ENCODE measurements around the gene MAP2K3. TPM values are rescaled to one million over a fixed set of nuclear protein-coding genes. Genes with fewer than 3 reads are reported as not detected.

Gene MAP2K3
- total and polyA plus RNA-seq, 11 donors: 29.4 to 170 (median 54.4) TPM

DNA sequence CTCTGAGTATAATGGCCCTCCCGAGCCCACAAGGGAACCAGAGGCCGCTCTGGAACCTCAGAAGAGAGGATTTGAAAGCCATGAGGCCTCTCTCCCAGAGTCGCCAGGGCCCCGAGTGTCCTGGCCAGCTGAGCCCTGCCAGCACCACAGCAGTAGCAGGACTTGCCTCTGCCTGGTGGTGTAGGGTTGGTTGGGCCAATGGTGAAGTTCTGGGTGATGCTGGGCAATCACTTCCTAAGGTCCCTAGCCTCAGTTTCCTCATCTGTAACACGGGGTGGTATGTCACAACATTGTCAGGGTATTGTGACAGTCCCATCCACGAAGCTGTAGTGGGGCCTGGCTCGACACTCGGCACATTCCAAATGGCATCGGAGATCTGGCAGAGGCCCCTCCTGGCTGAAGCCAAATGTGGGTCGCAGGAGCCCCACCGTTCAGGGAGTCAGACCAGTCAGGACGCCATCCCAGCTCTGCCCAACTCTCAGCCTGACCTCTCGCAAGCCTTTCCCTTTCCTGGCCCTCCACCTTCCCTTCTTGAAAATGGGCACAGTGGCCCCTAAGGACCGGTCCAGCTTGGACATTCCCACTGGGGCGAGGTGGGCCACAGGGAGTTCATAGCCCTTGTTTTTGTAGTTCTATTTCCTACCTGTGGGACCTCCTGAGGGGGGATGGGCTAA lies 33.0 kb upstream of the MAP2K3 start:
- H3K27ac ChIP-seq: peak overlapping the region in 8 of 12 donors; percentile 2 to 81 (median 31)
- TF ChIP-seq POLR2A (IDR thresholded peaks at IDR 0.05): no peak
- TF ChIP-seq, protein P1, sequence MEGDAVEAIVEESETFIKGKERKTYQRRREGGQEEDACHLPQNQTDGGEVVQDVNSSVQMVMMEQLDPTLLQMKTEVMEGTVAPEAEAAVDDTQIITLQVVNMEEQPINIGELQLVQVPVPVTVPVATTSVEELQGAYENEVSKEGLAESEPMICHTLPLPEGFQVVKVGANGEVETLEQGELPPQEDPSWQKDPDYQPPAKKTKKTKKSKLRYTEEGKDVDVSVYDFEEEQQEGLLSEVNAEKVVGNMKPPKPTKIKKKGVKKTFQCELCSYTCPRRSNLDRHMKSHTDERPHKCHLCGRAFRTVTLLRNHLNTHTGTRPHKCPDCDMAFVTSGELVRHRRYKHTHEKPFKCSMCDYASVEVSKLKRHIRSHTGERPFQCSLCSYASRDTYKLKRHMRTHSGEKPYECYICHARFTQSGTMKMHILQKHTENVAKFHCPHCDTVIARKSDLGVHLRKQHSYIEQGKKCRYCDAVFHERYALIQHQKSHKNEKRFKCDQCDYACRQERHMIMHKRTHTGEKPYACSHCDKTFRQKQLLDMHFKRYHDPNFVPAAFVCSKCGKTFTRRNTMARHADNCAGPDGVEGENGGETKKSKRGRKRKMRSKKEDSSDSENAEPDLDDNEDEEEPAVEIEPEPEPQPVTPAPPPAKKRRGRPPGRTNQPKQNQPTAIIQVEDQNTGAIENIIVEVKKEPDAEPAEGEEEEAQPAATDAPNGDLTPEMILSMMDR (IDR thresholded peaks at IDR 0.05): no peak
- H3K36me3 ChIP-seq: peaks cover 0 to 2% (median 0%) of the 10 kb centered on the region in 9 donors
- H3K27me3 ChIP-seq: no peaks in the 10 kb centered on the region
- no peaks in the 10 kb centered on the region for H3K9me3 ChIP-seq
- 71 to 78% (median 77%) methylated on average over 12 to 15 of the region's 15 CpGs for WGBS, 4 donors
- intact Hi-C loops (cut with DNase I): loop anchor here in 7 of 10 donors (2.0 to 10.0 kb wide), 4 partner anchors 37 to 127 kb away; partner anchors contain the start of genes DHRS7B (in 5 of the 7) and TMEM11 (in 4 of the 7)
- peak overlapping the region in 5 of 12 donors; percentile 52 to 85 (median 67) for H3K4me3 ChIP-seq
- DNase-seq (no peak), ATAC-seq (no peak)
- peaks cover 0 to 66% (median 42%) of the 10 kb centered on the region in 12 donors for H3K4me1 ChIP-seq

DNA sequence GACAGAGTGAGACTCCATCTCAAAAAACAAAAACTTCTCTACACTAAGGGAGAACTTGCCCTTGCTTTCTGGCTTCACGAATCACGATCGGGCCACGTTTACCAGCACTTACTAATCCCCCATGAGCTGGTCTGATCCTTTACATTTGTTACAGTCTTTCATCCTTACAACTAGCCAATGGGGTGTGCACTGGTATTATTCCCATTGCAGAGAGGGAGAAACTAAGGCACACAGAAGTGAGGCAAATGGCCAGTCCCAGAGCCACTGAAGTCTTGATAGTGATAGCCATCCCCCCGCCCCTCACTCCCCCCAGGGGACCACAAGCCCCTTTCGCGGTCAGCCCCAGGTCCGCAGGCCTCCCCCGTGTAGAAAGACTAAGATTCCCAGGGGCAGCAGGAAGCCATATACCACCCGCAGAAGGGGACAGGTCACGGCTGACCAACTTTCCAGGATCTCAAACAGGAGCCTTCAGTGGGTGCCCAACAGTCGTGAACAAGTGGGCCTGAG lies 32.2 kb upstream of the MAP2K3 start:
- H3K27me3 ChIP-seq: no peaks in the 10 kb centered on the region
- ATAC-seq (no peak), DNase-seq (peak in 1 of 5 donors; percentile 43)
- WGBS, 4 donors: 11 to 28% (median 22%) methylated on average over 9 to 12 of the region's 12 CpGs
- no peaks in the 10 kb centered on the region for H3K9me3 ChIP-seq
- H3K4me1 ChIP-seq: peaks cover 0 to 60% (median 41%) of the 10 kb centered on the region in 12 donors
- peak overlapping the region; percentile 39 to 91 (median 64) for H3K4me3 ChIP-seq
- H3K36me3 ChIP-seq: peaks cover 0 to 2% (median 0%) of the 10 kb centered on the region in 9 donors
- TF ChIP-seq, protein P1 (IDR thresholded peaks at IDR 0.05): no peak
- TF ChIP-seq POLR2A (IDR thresholded peaks at IDR 0.05): no peak
- peak overlapping the region in 10 of 12 donors; percentile 23 to 87 (median 72) for H3K27ac ChIP-seq
- intact Hi-C loops (cut with DNase I): loop anchor here in 7 of 10 donors (2.0 to 10.0 kb wide), 4 partner anchors 38 to 128 kb away; partner anchors contain the start of genes DHRS7B (in 5 of the 7) and TMEM11 (in 4 of the 7)

DNA sequence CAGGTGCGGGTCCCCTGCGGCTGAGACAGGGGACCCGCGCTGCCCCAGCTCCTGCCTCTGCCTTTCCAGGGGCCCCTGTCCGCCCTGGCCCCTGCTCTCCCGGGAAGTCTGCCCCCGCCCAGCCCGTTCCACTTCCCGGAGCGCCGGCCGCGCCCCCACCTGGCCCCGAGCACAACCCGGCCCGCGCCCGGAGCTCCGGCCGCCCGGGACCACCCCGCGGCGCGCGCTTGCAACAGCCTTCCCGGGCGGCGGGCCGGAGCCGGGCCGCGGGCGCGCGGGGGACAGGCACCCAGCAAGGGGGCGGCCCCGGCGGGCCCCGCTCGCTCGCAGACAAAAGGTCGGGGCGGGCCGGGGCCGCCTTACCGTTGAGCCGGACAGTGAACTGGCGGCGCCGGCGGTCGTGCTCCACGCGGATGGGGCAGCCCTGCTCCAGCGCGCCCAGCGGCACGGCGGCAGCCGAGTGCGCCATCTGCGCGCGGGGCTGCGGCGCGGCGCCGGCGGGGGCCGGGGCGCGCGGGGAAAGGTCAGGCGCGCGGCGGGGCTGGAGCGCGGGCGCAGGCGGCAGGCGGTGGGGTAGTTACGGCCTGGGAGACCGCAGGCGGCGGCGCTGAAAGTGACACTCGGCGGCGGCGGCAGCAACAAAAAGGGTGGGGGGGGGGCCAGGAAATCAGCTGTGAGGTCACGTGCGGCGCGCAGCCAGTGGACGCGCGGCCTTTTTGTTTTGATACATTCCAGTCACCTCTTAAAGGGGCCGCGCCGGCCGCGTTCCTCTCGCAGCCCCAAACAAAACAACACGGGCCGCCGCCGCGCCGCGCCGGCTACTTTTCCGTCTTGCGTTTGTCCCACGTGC lies 31.5 kb upstream of the MAP2K3 start, which contains the start of gene NATD1:
Gene NATD1, minus strand, starts transcription at position 615 of the 850 bp plus-strand sequence. Its CDS starts 146 bp downstream, at position 469.
- Histone ChIP-seq H3K4me1 (peaks cover 0 to 53% (median 38%) of the 10 kb centered on the region in 12 donors), H3K9me3 (no peaks in the 10 kb centered on the region), H3K27ac (peak within 1 kb of the TSS; percentile 23 to 87 (median 72)), H3K4me3 (peak within 1 kb of the TSS; percentile 39 to 91 (median 64)), H3K36me3 (no peaks in the 10 kb centered on the region), H3K27me3 (no peaks in the 10 kb centered on the region)
- intact Hi-C loops (cut with DNase I): loop anchor here in 7 of 10 donors (2.0 to 10.0 kb wide), 4 partner anchors 38 to 128 kb away; partner anchors contain the start of genes DHRS7B (in 5 of the 7) and TMEM11 (in 4 of the 7)
- WGBS, 4 donors: 0 to 1% (median 0%) methylated on average over 45 to 117 of the region's 117 CpGs
- peak; percentile 86 to 94 (median 91) for DNase-seq
- peak; percentile 64 to 89 (median 78) for ATAC-seq
- TF ChIP-seq, protein P1 (IDR thresholded peaks at IDR 0.05): no peak
- TF ChIP-seq POLR2A (IDR thresholded peaks at IDR 0.05): peak in 1 of 2 donors; percentile 50
